HEK293T (cell line): ENCODE measurements around the gene MAB21L1.

Experiments used
- BHLHE40 ChIP-seq: fragments of 450-650 bp; IDR thresholded peaks from 2 replicates; pipeline ENCODE4 v1.6.1; 2016; ENCODE audit warnings: mild to moderate bottlenecking, moderate library complexity, borderline replicate concordance
- HDGF ChIP-seq: fragments of 450-650 bp; IDR thresholded peaks from 2 replicates; pipeline ENCODE4 v1.6.1; 2017; ENCODE audit warnings: antibody characterized with exemption, borderline replicate concordance
- NFRKB ChIP-seq: fragments of 450-650 bp; IDR thresholded peaks from 2 replicates; pipeline ENCODE4 v1.6.1; 2016; ENCODE audit warnings: mild to moderate bottlenecking, moderate library complexity

DNA sequence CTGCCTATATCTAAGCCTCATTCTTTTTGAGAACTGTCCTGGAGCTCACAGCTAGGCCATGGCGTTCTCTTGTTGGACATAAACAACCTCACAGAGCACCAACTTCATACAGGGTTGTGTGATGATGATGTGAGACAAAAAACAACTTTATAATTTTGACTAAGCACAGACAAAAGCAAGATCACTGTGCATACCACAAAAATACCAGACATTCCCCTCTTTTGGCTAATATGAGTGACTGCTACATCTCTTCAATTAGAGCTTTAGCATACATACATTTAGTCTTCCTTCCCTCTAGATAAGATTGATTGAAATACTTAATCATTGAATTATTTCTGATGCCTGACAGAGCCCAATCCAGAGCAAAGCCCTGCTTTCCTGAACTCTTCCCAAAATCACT lies 8.3 kb downstream of the MAB21L1 start:
- no peak for TF ChIP-seq HDGF
- no peak for TF ChIP-seq BHLHE40
- no peak for TF ChIP-seq NFRKB
